HG03066 (cell line): ENCODE results near the gene TOX4.

Experiments
- ATAC-seq: cut with Tn5 transposase; IDR thresholded peaks from one replicate; pipeline ENCODE4 v1.9.1; 2021; ENCODE audit warnings: low read depth; ENCODE audit not compliant: unreplicated experiment

The TOX4 gene

GRCh38 chr14:21498540-21499526 is 21.8 kb downstream of the TOX4 start:
- no peak for ATAC-seq

GRCh38 chr14:21501568-21501967 is 24.6 kb downstream of the TOX4 start:
- no peak for ATAC-seq

GRCh38 chr14:21503376-21503775 is 26.4 kb downstream of the TOX4 start:
- no peak for ATAC-seq

GRCh38 chr14:21505012-21505553 is 28.1 kb downstream of the TOX4 start:
- peak; percentile 82 for ATAC-seq

- ATAC-seq = no peak
Observed at GRCh38 chr14:21506557-21506956, 29.6 kb downstream of the TOX4 start.

- no peak for ATAC-seq
Observed at GRCh38 chr14:21509432-21510143, 32.6 kb downstream of the TOX4 start.

GRCh38 chr14:21510735-21511657 is 34.0 kb downstream of the TOX4 start, which contains the start of gene METTL3:
Gene METTL3 (minus strand): TSS chr14:21511340. CDS start chr14:21511223, 117 bp downstream.
- ATAC-seq = peak; percentile 98

- ATAC-seq = no peak
Observed at GRCh38 chr14:21514341-21514740, 37.3 kb downstream of the TOX4 start.

- ATAC-seq = no peak
Observed at GRCh38 chr14:21518725-21519124, 41.7 kb downstream of the TOX4 start.

- ATAC-seq = no peak
Observed at GRCh38 chr14:21520767-21521166, 43.8 kb downstream of the TOX4 start.

- no peak for ATAC-seq
Observed at GRCh38 chr14:21521501-21521900, 44.5 kb downstream of the TOX4 start.

- no peak for ATAC-seq
Observed at GRCh38 chr14:21523203-21523602, 46.2 kb downstream of the TOX4 start.

- ATAC-seq = no peak
Observed at GRCh38 chr14:21524575-21525490, 47.8 kb downstream of the TOX4 start.

- ATAC-seq = no peak
Observed at GRCh38 chr14:21525571-21525961, 48.6 kb downstream of the TOX4 start.

- no peak for ATAC-seq
Observed at GRCh38 chr14:21525962-21526671, 49.1 kb downstream of the TOX4 start, which contains the start of gene SALL2. Gene SALL2 (minus strand): TSS chr14:21526346. CDS start chr14:21526127, 219 bp downstream.

GRCh38 chr14:21526672-21527317 is 49.8 kb downstream of the TOX4 start:
- no peak for ATAC-seq

GRCh38 chr14:21527318-21527679 is 50.3 kb downstream of the TOX4 start:
- ATAC-seq = no peak
